ENCODE data around the gene GPER1.

- TF ChIP-seq POLR2AphosphoS5 (IDR thresholded peaks at IDR 0.05; ENCODE audit: insufficient read depth, low read depth, low read length) (no peak), CTCF (IDR thresholded peaks at IDR 0.05; ENCODE audit: extremely low read depth in 1 of 2, insufficient read depth in 1 of 2, low read depth in 1 of 2, low read length in 2 of 2) (no peak), JUN (IDR thresholded peaks at IDR 0.05; ENCODE audit: borderline replicate concordance, insufficient read depth, insufficient read length, low read depth) (no peak), FOS (IDR thresholded peaks at IDR 0.05; ENCODE audit: borderline replicate concordance, insufficient read depth, low read length) (no peak), POLR2A (IDR thresholded peaks at IDR 0.05; ENCODE audit: low read depth, low read length) (no peak)
Observed at GRCh38 chr7:1053816-1054370, 34.0 kb upstream of the GPER1 start.
